ENCODE results near the gene PLCL1. TPM values are rescaled to one million over a fixed set of nuclear protein-coding genes. Genes with fewer than 3 reads are reported as not detected.

PLCL1 gene
- total and polyA plus RNA-seq, 2 donors (not counting 3 experiments of a cell fraction or from before 2014, with no cell fraction given), result 0.79 to 3.4 TPM

- no peaks in the 10 kb centered on the region for H3K79me2 ChIP-seq (ENCODE audit: control insufficient read depth, insufficient read depth, low read length)
- H3K4me2 ChIP-seq (ENCODE audit: insufficient read depth, low read length), result no peak overlapping the region
- no peaks in the 10 kb centered on the region for H3K9me1 ChIP-seq (replicated peaks; ENCODE audit: control insufficient read depth, extremely low read depth, insufficient read depth, low read length)
- DNase-seq (ENCODE audit: low read depth, low spot score) (no peak), FAIRE-seq (no peak)
- H3K4me3 ChIP-seq (replicated peaks in 1 of 3; ENCODE audit: insufficient read depth in 1 of 3, low read depth in 1 of 3, low read length in 3 of 3), result no peak overlapping the region
- H3K4me1 ChIP-seq (ENCODE audit: control insufficient read depth, extremely low read depth, insufficient read depth, low read length), result no peaks in the 10 kb centered on the region
- H2AFZ ChIP-seq (ENCODE audit: low read depth, low read length), result no peak overlapping the region
- H3K27me3 ChIP-seq (ENCODE audit: control insufficient read depth in 2 of 2, insufficient read depth in 2 of 2, low read length in 2 of 2), result peaks cover 0 to 3% of the 10 kb centered on the region in 2 experiments
- CTCF ChIA-PET, result no interaction called here
- H3K9ac ChIP-seq (replicated peaks; ENCODE audit: extremely low read depth, insufficient read depth, low read length), result no peak overlapping the region
- no peaks in the 10 kb centered on the region for H3K9me3 ChIP-seq (replicated peaks; ENCODE audit: control insufficient read depth, insufficient read depth, low read length)
- TF ChIP-seq CTCF (IDR thresholded peaks at IDR 0.05; ENCODE audit: extremely low read depth in 1 of 2, insufficient read depth in 1 of 2, low read depth in 1 of 2, low read length in 2 of 2) (no peak), FOS (IDR thresholded peaks at IDR 0.05; ENCODE audit: borderline replicate concordance, insufficient read depth, low read length) (no peak), MAX (IDR thresholded peaks at IDR 0.05; ENCODE audit: insufficient read depth, insufficient read length) (no peak), JUN (IDR thresholded peaks at IDR 0.05; ENCODE audit: borderline replicate concordance, insufficient read depth, insufficient read length, low read depth) (no peak), POLR2A (IDR thresholded peaks at IDR 0.05; ENCODE audit: low read depth, low read length) (no peak), GATA2 (IDR thresholded peaks at IDR 0.05; ENCODE audit: insufficient read depth, insufficient read length, low read depth, low read length) (no peak), EZH2 (IDR thresholded peaks at IDR 0.05; ENCODE audit: borderline replicate concordance, low read depth, low read length, severe bottlenecking) (no peak), POLR2AphosphoS5 (IDR thresholded peaks at IDR 0.05; ENCODE audit: insufficient read depth, low read depth, low read length) (no peak), MYC (IDR thresholded peaks at IDR 0.05; ENCODE audit: low read depth, low read length) (no peak)
- no peaks in the 10 kb centered on the region for H3K36me3 ChIP-seq (ENCODE audit: control insufficient read depth in 2 of 2, extremely low read depth in 1 of 2, insufficient read depth in 2 of 2, low read length in 2 of 2)
- no peaks in the 10 kb centered on the region for H4K20me1 ChIP-seq (replicated peaks; ENCODE audit: control insufficient read depth, extremely low read depth, insufficient read depth, low read length)
- no peak overlapping the region for H3K27ac ChIP-seq (ENCODE audit: insufficient read depth, low read depth, low read length)
- intact Hi-C loops (cut with micrococcal nuclease), result no loop called here
- no TSS peak for BruUV-seq (replicated peaks)
- dilution Hi-C loops (cut with MboI; ENCODE audit: extremely low pct_ligation_motif_present, low sequenced_read_pairs), result no loop called here
- POLR2A ChIA-PET, result no interaction called here
Measured at GRCh38 chr2:197759013-197759412, 45.4 kb upstream of the PLCL1 start.
